Ishikawa (cell line): Measurements from ENCODE around the gene SLC22A17.

ENCODE experiments used
- CEBPB ChIP-seq: IDR thresholded peaks from 2 replicates; pipeline ENCODE4 v1.6.1; 2012
- CREB1 ChIP-seq: IDR thresholded peaks from 2 replicates; pipeline ENCODE4 v1.6.1; 2012; ENCODE audit warnings: low read depth
- EGR1 ChIP-seq: IDR thresholded peaks from 2 replicates; pipeline ENCODE4 v1.6.1; 2012
- EP300 ChIP-seq: IDR thresholded peaks from 2 replicates; pipeline ENCODE4 v1.6.1; 2012; ENCODE audit warnings: borderline replicate concordance
- FOXM1 ChIP-seq: IDR thresholded peaks from 2 replicates; pipeline ENCODE4 v1.6.1; 2012; ENCODE audit warnings: low read depth, borderline replicate concordance
- NFIC ChIP-seq: IDR thresholded peaks from 2 replicates; pipeline ENCODE4 v1.6.1; 2012
- TAF1 ChIP-seq: IDR thresholded peaks from 2 replicates; pipeline ENCODE4 v1.6.1; 2012; ENCODE audit warnings: low read depth, mild to moderate bottlenecking
- TCF12 ChIP-seq: IDR thresholded peaks from 2 replicates; pipeline ENCODE4 v1.6.1; 2012; ENCODE audit warnings: low read depth
- TEAD4 ChIP-seq: IDR thresholded peaks from 2 replicates; pipeline ENCODE4 v1.6.1; 2012
- YY1 ChIP-seq: IDR thresholded peaks from 2 replicates; pipeline ENCODE4 v1.6.1; 2012; ENCODE audit warnings: low read depth
- ZBTB7A ChIP-seq: IDR thresholded peaks from 2 replicates; pipeline ENCODE4 v1.6.1; 2012; ENCODE audit warnings: low read depth
- TF ChIP-seq, protein P1 (sequence below): IDR thresholded peaks from 2 replicates; pipeline ENCODE4 v1.6.1; 2012
- TF ChIP-seq, protein P2 (sequence below): IDR thresholded peaks from 2 replicates; pipeline ENCODE4 v1.6.1; 2012
- TF ChIP-seq, protein P3 (sequence below): IDR thresholded peaks from 2 replicates; pipeline ENCODE4 v1.6.1; 2012; ENCODE audit warnings: low read depth, mild to moderate bottlenecking

DNA sequence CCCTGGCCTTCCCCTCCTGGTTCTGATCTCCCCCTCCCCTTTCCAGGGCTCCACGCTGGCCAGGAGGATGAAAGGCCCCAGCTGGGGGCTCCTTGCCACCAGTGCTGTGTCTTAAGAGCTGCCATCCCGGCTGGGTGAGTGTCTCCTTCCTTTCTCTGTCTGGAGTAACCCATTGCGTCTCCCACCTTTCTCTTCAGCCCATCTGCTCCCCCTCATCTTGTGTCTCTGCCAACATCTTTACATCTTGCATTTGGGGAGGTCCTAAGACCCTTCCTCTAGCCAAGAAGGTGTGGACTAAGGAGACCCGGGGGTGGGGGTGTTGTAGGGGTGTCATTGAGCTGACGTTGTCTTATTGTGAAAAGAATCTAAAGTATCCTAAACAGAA is 45.5 kb downstream of the SLC22A17 start:
- TF ChIP-seq CEBPB (no peak), EP300 (no peak), TEAD4 (no peak), EGR1 (no peak), NFIC (no peak), TCF12 (no peak), TAF1 (no peak), FOXM1 (no peak), CREB1 (no peak), ZBTB7A (no peak), YY1 (no peak)
- TF ChIP-seq, protein P1, sequence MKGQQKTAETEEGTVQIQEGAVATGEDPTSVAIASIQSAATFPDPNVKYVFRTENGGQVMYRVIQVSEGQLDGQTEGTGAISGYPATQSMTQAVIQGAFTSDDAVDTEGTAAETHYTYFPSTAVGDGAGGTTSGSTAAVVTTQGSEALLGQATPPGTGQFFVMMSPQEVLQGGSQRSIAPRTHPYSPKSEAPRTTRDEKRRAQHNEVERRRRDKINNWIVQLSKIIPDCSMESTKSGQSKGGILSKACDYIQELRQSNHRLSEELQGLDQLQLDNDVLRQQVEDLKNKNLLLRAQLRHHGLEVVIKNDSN, result no peak
- TF ChIP-seq, protein P2, sequence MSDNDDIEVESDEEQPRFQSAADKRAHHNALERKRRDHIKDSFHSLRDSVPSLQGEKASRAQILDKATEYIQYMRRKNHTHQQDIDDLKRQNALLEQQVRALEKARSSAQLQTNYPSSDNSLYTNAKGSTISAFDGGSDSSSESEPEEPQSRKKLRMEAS, result no peak
- TF ChIP-seq, protein P3, sequence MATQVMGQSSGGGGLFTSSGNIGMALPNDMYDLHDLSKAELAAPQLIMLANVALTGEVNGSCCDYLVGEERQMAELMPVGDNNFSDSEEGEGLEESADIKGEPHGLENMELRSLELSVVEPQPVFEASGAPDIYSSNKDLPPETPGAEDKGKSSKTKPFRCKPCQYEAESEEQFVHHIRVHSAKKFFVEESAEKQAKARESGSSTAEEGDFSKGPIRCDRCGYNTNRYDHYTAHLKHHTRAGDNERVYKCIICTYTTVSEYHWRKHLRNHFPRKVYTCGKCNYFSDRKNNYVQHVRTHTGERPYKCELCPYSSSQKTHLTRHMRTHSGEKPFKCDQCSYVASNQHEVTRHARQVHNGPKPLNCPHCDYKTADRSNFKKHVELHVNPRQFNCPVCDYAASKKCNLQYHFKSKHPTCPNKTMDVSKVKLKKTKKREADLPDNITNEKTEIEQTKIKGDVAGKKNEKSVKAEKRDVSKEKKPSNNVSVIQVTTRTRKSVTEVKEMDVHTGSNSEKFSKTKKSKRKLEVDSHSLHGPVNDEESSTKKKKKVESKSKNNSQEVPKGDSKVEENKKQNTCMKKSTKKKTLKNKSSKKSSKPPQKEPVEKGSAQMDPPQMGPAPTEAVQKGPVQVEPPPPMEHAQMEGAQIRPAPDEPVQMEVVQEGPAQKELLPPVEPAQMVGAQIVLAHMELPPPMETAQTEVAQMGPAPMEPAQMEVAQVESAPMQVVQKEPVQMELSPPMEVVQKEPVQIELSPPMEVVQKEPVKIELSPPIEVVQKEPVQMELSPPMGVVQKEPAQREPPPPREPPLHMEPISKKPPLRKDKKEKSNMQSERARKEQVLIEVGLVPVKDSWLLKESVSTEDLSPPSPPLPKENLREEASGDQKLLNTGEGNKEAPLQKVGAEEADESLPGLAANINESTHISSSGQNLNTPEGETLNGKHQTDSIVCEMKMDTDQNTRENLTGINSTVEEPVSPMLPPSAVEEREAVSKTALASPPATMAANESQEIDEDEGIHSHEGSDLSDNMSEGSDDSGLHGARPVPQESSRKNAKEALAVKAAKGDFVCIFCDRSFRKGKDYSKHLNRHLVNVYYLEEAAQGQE, result no peak
